Stimulated activated CD4-positive, alpha-beta T cell treated with anti-CD3 and anti-CD28 coated beads, Interleukin-15, amount 100 ng/mL, for 1 hour (primary cell): ENCODE data around the gene TRAF1.
"Not testable (repeated sequence)": the region's sequence is repeated elsewhere in the genome, so short reads cannot be mapped to it uniquely, and the experiment has no call there.

Source experiments
- DNase-seq, 2 donors: peaks; one replicate each; pipeline ENCODE4 v3.0.0-alpha.2; 2020; ENCODE audit warnings: low read depth in 1 of 2, low spot score in 1 of 2

The TRAF1 gene

GRCh38 chr9:120926397-120926928 lies at the start of gene TRAF1:
Gene TRAF1 (minus strand): TSS chr9:120926796. CDS start chr9:120926075, 721 bp downstream.
- no peak for DNase-seq

DNA sequence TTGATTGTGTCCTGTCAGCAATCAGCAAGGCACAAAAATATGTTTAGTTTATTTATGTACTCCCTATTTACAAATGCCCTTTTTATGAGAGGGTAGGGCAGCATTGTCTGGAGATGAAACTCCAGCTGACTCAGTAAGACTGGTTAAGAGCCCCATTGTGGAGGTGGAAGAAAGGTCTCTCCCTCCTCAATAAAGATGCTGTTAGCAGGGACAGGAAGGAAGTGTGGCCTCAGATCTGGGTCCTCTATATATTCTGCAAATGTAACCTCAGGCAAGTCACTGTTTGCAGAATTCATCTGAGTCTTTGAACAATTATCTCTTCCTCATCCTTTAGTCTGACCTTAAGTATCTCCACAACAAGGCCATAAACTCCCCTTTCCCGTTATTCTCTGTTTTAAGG lies 48.3 kb upstream of the TRAF1 start:
- DNase-seq = no peak

DNA sequence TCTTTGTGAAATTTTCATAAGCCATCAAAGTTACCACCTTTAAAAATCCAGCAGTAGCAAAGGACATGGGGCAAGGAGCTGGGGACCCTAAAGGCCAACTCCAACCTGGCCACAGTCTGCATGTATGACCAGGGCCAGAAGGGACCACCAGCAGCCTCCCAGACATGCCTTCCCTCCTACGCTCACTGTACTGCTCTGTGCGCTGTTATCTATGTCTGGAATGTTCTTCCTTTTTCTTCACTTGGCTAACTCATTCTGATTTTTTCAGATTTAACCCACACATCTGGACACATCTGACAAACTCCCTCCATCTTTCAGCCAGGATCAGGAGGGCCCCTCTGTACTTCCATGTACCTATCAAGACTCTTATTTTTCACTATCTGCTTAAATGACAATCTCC lies 47.6 kb upstream of the TRAF1 start:
- DNase-seq = no peak

DNA sequence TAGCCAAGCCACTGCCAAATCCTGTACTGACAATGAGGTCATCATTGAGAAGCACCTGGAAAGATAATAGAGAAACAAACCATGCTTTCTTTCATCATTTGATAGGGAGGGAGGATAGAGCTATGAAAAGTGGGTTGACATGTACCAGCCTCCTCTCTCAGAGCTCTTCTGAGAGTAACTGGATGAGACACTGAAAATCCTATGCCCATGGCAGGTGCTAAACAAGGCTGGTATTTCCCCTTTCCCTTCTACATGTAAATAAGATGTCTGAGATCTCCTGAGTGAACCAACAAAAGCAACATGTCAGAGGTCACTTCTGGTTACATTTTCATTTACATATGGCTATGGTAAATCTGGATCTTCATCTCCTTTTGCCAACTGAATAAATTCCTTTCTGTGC lies 45.3 kb upstream of the TRAF1 start:
- DNase-seq = no peak

DNA sequence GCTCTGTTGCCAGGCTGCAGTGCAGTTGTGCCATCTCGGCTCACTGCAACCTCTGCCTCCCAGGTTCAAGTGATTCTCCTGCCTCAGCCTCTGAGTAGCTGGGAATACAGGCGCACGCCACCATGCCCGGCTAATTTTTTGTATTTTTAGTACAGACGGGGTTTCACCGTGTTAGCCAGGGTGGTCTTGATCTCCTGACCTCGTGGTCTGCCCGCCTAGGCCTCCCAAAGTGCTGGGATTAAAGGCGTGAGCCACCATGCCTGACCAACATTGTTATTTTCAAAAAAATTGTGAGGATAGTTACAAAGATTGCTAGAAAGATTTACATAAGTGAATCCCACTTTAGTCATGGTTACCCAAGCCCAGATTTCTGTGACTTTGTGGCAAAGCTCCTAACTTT lies 44.9 kb upstream of the TRAF1 start:
- DNase-seq = not testable (repeated sequence)

DNA sequence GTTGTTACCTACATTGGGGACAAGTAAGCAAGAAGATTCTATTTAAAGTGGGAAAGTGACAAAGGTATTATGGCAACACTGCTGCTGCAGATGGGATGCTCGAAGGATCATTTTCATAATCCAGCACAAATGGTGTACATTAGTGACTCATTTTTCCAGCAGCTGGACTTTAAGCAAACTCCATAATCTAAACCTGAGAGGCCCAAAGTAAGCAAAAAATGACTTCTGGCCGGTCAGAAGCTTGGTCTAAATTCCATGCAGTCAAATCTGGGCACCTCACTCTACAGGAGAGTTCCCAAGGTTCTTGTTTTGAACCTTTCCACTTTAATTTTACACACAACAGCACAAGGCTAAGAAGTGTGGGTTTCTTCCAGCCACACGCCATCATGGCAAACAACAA lies 43.6 kb upstream of the TRAF1 start:
- DNase-seq = no peak

- DNase-seq = no peak
Measured at GRCh38 chr9:120966013-120966369, 39.4 kb upstream of the TRAF1 start.

GRCh38 chr9:120965344-120966012 lies 38.9 kb upstream of the TRAF1 start:
- no peak for DNase-seq

GRCh38 chr9:120961936-120962335 lies 35.3 kb upstream of the TRAF1 start:
- no peak for DNase-seq

DNA sequence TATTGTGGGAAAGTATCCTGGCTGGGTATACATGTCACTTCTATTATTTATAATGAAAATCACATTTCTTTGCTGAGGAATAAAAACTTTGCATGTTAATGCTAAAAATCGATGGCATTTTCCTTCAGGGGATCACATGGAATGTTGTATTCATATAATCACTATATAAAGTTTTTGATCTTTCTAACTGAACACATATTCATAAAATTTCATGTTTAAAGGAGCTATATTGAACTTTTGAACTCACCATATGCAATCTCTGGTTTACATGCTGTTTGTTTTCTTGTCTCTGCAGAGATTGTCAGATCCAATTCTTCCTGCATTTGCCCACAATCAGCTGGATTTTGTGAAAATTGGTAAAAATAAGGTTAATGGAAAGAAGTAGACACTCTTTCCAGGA lies 33.4 kb upstream of the TRAF1 start:
- no peak for DNase-seq

DNA sequence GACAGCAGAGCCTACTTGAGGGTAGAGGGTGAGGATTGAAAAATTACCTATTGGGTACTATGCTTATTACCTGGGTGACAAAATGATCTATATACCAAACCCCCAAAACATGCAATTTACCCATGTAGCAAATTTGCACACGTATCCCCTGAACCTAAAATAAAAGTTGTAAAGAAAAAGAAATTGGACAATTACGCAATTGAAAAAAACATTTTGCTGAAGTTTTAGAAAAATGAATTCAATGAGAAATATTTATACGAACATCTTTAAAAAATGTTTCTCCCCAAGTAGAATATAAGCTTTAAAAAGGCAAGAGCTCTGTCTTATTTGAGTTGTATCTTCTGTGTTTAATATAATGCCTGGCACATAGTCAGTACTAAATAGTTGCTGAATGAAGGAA lies 30.3 kb upstream of the TRAF1 start:
- no peak for DNase-seq

GRCh38 chr9:120951960-120952618 lies 25.5 kb upstream of the TRAF1 start:
- DNase-seq = no peak

DNA sequence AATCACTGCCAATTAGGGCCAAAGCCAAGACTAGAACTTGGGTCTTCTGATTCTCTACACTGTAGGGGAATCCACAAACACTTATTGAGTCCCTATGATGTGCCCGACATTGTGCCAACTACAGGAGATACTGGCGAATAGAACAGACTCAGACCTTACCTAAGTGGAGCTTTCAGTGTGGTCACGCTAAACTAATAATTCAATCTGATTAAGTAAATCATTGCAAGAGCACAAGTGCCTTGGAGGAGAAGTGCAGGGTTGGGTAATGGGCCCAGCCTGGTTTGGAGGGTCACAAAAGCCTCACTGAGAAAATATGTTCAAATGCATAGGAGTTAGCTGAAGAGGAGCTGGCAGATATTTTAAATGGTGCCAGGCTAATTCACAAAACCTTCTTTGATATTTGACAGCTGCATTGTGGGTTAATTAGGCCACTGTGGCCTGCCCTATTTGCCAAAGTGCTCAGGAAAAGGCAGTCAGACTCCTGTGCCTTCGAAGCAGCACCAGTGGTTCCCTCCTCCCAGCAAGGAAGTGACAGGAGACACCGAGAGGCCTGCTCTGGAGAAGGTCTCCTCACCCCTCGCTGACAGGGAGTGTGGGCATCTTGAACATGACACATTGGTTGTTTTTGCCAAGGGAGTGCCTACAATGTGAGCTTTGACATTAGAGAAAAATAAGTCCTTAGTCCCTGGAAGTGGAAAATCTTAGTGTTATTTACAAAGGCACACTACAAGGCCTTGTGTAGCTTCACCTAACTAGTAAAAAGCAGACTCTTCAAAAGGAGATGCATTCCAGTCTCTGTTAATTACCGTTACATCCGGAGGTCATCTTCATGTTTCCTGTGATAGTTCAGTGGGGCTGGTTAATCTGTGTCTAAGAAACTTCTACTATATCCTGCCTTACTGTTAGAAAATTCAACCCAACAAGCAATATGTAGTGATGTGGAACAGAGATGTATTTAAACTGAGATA lies 24.1 kb upstream of the TRAF1 start:
- DNase-seq = no peak

DNA sequence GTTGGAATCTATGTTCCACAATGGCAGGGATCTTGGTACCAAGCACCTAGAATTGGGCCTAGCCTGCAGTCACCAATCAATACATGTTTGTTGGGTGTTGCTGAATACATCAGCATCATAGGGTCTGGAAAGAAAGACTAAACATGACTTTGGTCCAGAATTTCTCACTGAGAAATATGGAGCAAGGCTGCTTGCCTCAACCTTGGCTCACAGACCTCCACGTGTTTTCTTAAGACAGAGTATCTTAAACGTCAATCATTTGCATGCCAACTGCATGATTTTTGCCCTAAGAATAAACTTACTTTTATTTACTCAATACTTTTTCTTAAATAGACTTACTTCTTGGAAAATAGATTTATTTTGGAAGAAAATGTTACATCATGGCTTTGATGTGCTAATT lies 22.7 kb upstream of the TRAF1 start:
- DNase-seq = no peak

GRCh38 chr9:120948824-120949223 lies 22.2 kb upstream of the TRAF1 start:
- DNase-seq = no peak

DNA sequence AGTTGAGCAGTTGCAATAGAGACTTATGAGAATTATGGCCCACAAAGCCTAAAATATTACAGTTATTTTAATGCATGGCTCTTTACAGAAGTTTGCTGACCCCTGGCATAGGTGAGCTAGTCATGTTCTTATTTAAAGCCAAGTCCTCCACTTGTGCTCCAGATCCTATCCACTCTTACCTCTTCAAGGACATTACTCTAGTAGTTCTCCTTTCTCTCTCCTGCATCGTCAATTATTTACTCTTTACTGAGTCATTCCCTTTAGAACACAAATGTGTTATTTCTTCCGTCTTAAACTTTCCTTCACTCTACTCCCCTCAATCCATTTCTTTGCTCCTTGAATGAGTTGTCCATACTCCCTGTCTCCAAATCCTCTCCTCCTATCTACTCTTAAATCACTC lies 20.6 kb upstream of the TRAF1 start:
- DNase-seq = no peak

DNA sequence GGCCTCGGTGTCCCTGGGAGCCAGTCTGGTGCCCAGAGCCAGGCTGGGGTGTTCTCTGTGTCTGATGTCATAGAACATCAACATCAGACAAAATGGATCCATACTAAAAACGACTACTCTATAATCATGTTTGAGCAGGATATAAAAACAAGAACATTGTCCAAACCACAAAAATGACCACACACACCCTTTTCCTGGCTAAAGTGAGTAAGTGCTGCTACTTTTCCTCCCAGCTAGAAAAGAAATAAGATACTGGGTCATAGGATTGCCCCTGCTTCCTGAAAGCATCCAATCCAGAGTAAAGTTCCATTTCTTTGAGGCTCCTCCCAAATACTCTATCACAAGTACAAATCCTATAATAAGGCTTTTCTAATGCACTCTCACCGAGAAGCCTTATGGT lies 19.7 kb upstream of the TRAF1 start:
- no peak for DNase-seq

GRCh38 chr9:120944948-120945347 lies 18.4 kb upstream of the TRAF1 start:
- DNase-seq = no peak

DNA sequence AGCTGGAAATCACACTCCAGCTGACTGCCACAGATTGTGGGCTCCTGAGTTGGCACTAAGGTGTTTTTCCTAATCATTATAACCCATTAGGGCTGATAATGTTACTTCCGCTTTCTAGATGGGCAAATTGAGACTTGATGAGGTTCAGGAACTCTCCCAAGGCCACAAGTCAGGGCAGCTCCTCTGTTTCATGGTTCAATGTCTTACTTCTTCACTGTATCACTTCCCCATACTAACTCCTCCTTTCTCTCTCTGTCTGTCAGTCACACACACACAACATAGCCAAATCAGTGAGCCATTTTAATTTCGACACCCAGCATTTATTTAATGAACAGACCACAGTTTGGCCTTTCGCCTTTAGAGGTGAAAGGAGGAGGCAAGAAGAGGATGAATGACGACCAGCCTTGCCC lies 17.8 kb upstream of the TRAF1 start:
- no peak for DNase-seq

DNA sequence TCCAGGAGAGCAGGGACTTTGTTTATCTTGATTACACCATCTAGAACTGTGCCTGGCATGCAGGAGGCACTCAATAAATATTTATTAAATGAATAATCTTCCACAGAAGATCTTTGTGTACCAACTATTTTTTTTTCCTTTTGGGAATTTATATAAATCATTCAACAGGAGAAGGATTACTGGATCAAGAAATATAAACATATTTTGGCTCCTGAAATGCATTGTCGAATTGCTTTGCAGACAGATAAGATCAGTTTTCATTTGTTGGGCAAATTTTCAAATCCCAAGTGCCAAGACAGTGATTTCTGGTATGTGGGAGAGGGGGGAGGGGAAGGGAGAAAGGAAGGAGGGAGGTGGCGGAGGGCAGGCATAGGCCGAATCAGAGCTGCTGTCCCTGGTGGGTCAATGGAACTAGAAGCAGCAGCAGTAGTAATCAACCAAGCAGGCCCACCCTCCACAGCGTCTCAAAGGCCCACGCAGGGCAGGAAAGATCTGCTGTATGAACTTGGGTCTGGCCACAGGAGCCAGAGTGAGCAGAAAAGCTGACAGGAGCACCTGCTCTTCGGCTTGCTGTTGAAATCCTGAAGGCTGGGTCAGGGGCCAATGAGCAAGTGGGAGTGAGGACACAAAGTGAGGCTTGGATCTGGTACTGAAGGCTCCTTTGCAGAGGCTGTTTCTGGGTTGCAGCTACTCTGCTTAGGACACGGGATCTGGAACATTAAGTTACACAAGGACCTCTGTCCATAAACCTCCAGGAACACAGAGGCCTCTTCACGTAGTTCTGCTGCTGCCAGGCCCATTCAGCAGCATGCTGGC lies 15.8 kb upstream of the TRAF1 start:
- DNase-seq = no peak
